Keratinocyte (primary cell): ENCODE results near the gene ABCC11. TPM values are rescaled to one million over a fixed set of nuclear protein-coding genes. Genes with fewer than 3 reads are reported as not detected.

Experiments used
- DNase-seq: peaks from one replicate; pipeline ENCODE4 v3.0.0-alpha.2; 2011; ENCODE audit warnings: low read depth, missing footprints, low spot score
- FAIRE-seq: peaks from 2 replicates; lab custom pipeline; 2011; peaks lifted over from hg19 to GRCh38; lab: Jason Lieb, UNC
- H2AFZ ChIP-seq: 2 replicates; pipeline ENCODE4 v1.6.0; 2012; ENCODE audit warnings: low read length, control low read depth, inconsistent platforms; ENCODE audit not compliant: control insufficient read depth
- H3K27ac ChIP-seq: 2 replicates; pipeline ENCODE4 v1.5.1; 2011; ENCODE audit warnings: low read length; ENCODE audit not compliant: control insufficient read depth, insufficient read depth
- H3K27me3 ChIP-seq: 3 replicates; pipeline ENCODE4 v1.6.0; 2011; ENCODE audit warnings: low read length; ENCODE audit not compliant: control insufficient read depth, insufficient read depth; ENCODE audit errors: extremely low read depth
- H3K36me3 ChIP-seq, 2 experiments: 2 replicates in 1 of 2; 3 replicates in 1 of 2; pipeline ENCODE4 v1.5.1; 2011; ENCODE audit warnings: low read length in 2 of 2, mild to moderate bottlenecking in 1 of 2; ENCODE audit not compliant: control insufficient read depth in 2 of 2, insufficient read depth in 2 of 2; ENCODE audit errors: extremely low read depth in 1 of 2
- H3K4me1 ChIP-seq: 3 replicates; pipeline ENCODE4 v1.5.1; 2011; ENCODE audit warnings: low read length; ENCODE audit not compliant: control insufficient read depth, insufficient read depth; ENCODE audit errors: extremely low read depth
- H3K4me2 ChIP-seq: 3 replicates; pipeline ENCODE4 v1.6.0; 2011; ENCODE audit warnings: low read depth, low read length; ENCODE audit not compliant: control insufficient read depth, insufficient read depth; ENCODE audit errors: extremely low read depth
- H3K4me3 ChIP-seq, 3 experiments: fragments of 200-600 bp in 1 of 3; sonication (generic) in 1 of 3; 2 replicates in 2 of 3; 3 replicates in 1 of 3; pipeline ENCODE4 v1.5.1; 2011 to 2016; ENCODE audit warnings: low read length in 3 of 3, mild to moderate bottlenecking in 3 of 3, control low read depth in 2 of 3, inconsistent platforms in 1 of 3, low read depth in 1 of 3, mixed read lengths in 1 of 3, mixed run types in 1 of 3, moderate library complexity in 1 of 3; ENCODE audit not compliant: control insufficient read depth in 2 of 3, insufficient read depth in 2 of 3; ENCODE audit errors: extremely low read depth in 1 of 3
- H3K79me2 ChIP-seq: 2 replicates; pipeline ENCODE4 v1.6.0; 2012; ENCODE audit warnings: low read length; ENCODE audit not compliant: control insufficient read depth, insufficient read depth
- H3K9ac ChIP-seq: 3 replicates; pipeline ENCODE4 v1.6.0; 2011; ENCODE audit warnings: low read length; ENCODE audit not compliant: control insufficient read depth, insufficient read depth; ENCODE audit errors: extremely low read depth
- H3K9me1 ChIP-seq: 3 replicates; pipeline ENCODE4 v1.6.0; 2011; ENCODE audit warnings: low read length; ENCODE audit not compliant: control insufficient read depth, insufficient read depth; ENCODE audit errors: extremely low read depth
- H3K9me3 ChIP-seq: 2 replicates; pipeline ENCODE4 v1.5.1; 2012; ENCODE audit warnings: low read depth, low read length; ENCODE audit not compliant: control insufficient read depth
- H4K20me1 ChIP-seq: 3 replicates; pipeline ENCODE4 v1.6.0; 2011; ENCODE audit warnings: low read length; ENCODE audit not compliant: control insufficient read depth, insufficient read depth; ENCODE audit errors: extremely low read depth
- EZH2 ChIP-seq: IDR thresholded peaks from one replicate; pipeline ENCODE4 v1.6.1; 2012; ENCODE audit warnings: inconsistent platforms, mild to moderate bottlenecking, low read length, moderate library complexity
- dilution Hi-C: fragments of 300-500 bp; cut with MboI; formaldehyde crosslinking; loops from one replicate; pipeline ENCODE4 v1.7.0; 2020; ENCODE audit warnings: low sequenced_read_pairs; ENCODE audit not compliant: extremely low pct_ligation_motif_present
- polyA plus RNA-seq, 5 experiments: library from polyadenylated mRNA; depleted of rRNA in 3 of 5; stranded (reverse) in 3 of 5; stranded (forward) in 1 of 5; unstranded in 1 of 5; fragments of >200 nt; gene quantifications; 1 replicate in 1 of 5; 2 replicates in 3 of 5; 3 replicates in 1 of 5; pipeline versions ENCODE4 v1.2.1 to v1.2.3, GENCODE V29; 2011 to 2012; ENCODE audit warnings: missing spikeins in 2 of 5, low read depth in 1 of 5, low replicate concordance in 1 of 5
- TF ChIP-seq, protein P1 (sequence below), 3 experiments: IDR thresholded peaks in 1 of 3; conservative IDR thresholded peaks in 1 of 3; optimal IDR thresholded peaks in 1 of 3; 2 replicates in 2 of 3; 3 replicates in 1 of 3; pipeline versions ENCODE3 to v1.5.1; 2011; ENCODE audit warnings: low read length in 3 of 3, mild to moderate bottlenecking in 3 of 3, moderate library complexity in 2 of 3, control low read depth in 1 of 3, inconsistent platforms in 1 of 3; ENCODE audit not compliant: insufficient read depth in 2 of 3; ENCODE audit errors: extremely low read depth in 1 of 3

ABCC11 gene
- polyA plus RNA-seq, 1 donor (not counting 4 experiments of a cell fraction or from before 2014, with no cell fraction given): 0.33 TPM

DNA sequence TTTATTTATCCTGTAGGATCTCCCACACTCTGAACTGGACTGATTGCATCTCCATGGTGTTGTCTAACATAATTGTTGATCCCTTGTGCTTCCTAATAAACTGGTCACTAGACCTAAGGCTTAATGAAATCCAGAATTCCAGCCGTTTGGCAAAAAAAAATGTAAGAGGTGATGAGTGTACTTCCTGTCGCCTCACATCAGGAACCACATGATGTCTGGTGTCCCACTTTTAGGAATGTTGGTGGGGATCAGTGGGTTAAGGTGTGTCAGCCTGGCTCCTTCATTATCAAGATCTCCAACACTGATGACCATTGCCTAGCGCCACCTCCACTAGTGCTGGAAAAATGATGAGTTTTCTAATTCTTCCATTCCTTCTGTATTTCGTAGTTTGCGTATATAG is 21.9 kb downstream of the ABCC11 start:
- Histone ChIP-seq H3K9me1 (no peaks in the 10 kb centered on the region), H3K27me3 (no peaks in the 10 kb centered on the region), H2AFZ (no peak overlapping the region), H3K4me3 (no peak overlapping the region), H3K4me2 (no peak overlapping the region), H4K20me1 (no peaks in the 10 kb centered on the region), H3K79me2 (no peaks in the 10 kb centered on the region), H3K4me1 (peaks cover 3% of the 10 kb centered on the region), H3K9ac (no peak overlapping the region), H3K36me3 (no peaks in the 10 kb centered on the region), H3K9me3 (no peaks in the 10 kb centered on the region), H3K27ac (no peak overlapping the region)
- no peak for TF ChIP-seq EZH2
- TF ChIP-seq, protein P1, sequence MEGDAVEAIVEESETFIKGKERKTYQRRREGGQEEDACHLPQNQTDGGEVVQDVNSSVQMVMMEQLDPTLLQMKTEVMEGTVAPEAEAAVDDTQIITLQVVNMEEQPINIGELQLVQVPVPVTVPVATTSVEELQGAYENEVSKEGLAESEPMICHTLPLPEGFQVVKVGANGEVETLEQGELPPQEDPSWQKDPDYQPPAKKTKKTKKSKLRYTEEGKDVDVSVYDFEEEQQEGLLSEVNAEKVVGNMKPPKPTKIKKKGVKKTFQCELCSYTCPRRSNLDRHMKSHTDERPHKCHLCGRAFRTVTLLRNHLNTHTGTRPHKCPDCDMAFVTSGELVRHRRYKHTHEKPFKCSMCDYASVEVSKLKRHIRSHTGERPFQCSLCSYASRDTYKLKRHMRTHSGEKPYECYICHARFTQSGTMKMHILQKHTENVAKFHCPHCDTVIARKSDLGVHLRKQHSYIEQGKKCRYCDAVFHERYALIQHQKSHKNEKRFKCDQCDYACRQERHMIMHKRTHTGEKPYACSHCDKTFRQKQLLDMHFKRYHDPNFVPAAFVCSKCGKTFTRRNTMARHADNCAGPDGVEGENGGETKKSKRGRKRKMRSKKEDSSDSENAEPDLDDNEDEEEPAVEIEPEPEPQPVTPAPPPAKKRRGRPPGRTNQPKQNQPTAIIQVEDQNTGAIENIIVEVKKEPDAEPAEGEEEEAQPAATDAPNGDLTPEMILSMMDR (optimal IDR thresholded peaks at IDR 0.05 in 1 of 3, IDR thresholded peaks at IDR 0.05 in 1 of 3, conservative IDR thresholded peaks at IDR 0.05 in 1 of 3; ENCODE audit: extremely low read depth in 1 of 3, insufficient read depth in 2 of 3, low read length in 3 of 3): no peak
- DNase-seq: no peak
- no peak for FAIRE-seq
- dilution Hi-C loops: no loop called here

DNA sequence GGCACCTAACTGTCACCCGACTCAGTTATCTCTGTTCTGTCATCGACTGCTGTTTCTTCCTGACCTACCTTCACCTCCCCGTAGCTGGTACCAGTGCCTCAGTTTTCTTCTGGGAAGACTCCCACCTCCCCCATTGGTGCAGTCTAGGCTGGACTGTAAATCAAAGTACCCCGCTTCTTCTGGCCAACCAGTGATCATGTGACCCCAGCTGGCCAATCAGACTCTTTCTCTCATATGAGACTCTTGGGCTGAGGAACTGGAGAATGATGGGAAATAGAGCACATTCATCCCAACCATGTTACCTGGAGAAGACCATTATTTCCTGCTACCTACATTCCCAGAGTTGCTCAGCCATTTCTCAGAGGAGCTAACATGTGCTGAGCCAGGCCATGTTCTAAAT is 23.8 kb downstream of the ABCC11 start:
- H3K27me3 ChIP-seq: no peaks in the 10 kb centered on the region
- H3K4me2 ChIP-seq: no peak overlapping the region
- H3K9me3 ChIP-seq: no peaks in the 10 kb centered on the region
- H3K27ac ChIP-seq: no peak overlapping the region
- FAIRE-seq (peak; percentile 20), DNase-seq (no peak)
- H4K20me1 ChIP-seq: no peaks in the 10 kb centered on the region
- peaks cover 3% of the 10 kb centered on the region for H3K4me1 ChIP-seq
- H3K36me3 ChIP-seq: no peaks in the 10 kb centered on the region
- H3K4me3 ChIP-seq: no peak overlapping the region
- H3K9me1 ChIP-seq: no peaks in the 10 kb centered on the region
- dilution Hi-C loops: no loop called here
- no peak for TF ChIP-seq EZH2
- TF ChIP-seq, protein P1 (optimal IDR thresholded peaks at IDR 0.05 in 1 of 3, IDR thresholded peaks at IDR 0.05 in 1 of 3, conservative IDR thresholded peaks at IDR 0.05 in 1 of 3; ENCODE audit: extremely low read depth in 1 of 3, insufficient read depth in 2 of 3, low read length in 3 of 3): no peak
- no peak overlapping the region for H3K9ac ChIP-seq
- no peaks in the 10 kb centered on the region for H3K79me2 ChIP-seq
- no peak overlapping the region for H2AFZ ChIP-seq
